ENCODE measurements around the gene HTRA1.

The HTRA1 gene

DNA sequence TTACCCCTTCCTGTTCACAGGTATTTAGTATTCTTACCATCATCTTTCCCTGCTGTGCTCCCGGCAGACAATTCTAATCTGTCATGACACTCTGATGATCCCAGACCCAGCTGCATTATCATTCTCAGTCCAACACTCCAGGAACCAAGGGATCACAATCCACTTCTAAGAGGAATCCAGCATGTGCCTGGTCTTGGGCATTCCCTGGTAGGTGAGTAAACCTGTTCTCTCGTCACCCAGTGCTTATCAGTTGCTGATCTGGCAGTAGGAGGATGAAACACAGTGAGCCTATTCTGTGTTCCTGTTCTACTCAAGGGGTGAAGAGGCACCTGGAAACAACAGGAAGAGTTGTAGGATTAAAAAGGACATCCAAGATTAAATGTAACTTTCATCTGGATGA is 97.9 kb downstream of the HTRA1 start:
- no peak for DNase-seq

DNA sequence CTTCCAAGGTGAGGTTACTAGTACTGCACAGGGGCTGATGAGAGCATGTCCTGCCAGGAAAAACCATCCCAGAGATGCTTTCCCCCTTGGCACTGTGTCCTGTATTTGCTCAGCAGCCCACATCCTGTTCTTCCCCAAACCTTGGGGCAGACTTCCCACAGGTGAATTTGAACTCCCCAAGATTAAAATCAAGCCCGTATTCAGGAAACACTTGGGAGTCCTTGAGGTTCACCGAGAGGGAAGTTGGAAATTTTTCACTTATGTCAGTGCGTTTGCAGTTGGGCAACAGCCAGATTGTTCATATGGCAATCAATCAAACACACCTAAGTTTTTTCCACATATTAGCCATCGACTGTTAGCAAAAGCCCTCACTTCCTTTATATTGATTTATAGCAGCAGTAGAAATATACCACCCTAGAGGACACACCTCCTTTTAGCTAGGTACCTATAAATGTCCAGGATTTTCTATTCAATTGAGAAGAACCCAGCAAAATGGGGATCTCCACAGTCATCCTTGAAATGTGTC is 99.0 kb downstream of the HTRA1 start, which contains the start of gene DMBT1:
TSS of gene DMBT1 (plus strand) at position 476 of the 526 bp plus-strand sequence. CDS start at position 493, 17 bp downstream.
- no peak for DNase-seq

DNA sequence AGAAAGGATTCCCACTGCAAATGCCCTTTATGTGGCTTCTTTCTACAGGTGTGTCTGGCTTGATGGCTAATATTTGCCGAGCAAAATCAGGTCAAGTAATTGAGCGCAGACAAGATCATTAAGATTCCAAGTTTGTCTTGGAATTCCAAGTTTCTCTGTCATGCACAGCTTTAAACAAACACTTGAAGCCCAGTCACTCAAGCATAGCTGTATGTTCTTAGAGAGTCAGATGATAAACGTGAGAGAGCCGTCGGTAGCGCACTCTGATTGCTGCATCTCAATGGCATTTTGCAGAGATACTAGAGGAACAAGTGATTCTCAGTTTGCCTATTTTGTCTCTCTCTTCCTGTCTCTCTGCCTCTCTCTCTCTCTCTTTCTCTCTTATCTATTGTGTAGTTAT is 99.9 kb downstream of the HTRA1 start:
- DNase-seq, result no peak

DNA sequence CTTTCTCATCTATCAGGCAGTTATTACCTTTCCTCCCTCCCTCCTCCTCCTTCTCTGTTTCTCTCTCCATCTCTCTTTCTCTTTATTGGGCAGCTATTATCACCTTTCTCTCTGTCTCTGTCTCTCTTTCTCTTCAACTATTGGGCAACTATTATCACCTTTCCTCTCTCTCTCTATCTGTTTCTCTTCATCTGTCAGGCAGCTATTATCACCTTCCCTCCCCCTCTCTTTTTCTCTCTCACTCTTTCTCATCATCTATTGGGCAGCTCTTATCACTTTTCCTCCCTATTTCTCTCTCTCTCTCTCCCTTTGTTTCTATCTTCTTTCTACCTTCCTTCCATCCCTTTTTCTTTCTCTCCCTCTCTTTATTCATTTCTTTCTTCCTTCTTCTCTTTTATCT is 100.4 kb downstream of the HTRA1 start:
- DNase-seq, result no peak
